Body of pancreas (tissue), 4 donors: Measurements from ENCODE around the gene ACER3. TPM values are rescaled to one million over a fixed set of nuclear protein-coding genes. Genes with fewer than 3 reads are reported as not detected.

ENCODE experiments used
- ATAC-seq: fragments of 150-250 bp; one replicate; pipeline ENCODE4 v1.9.1; 2016
- DNase-seq, 4 donors: peaks; one replicate each; pipeline ENCODE4 v3.0.0-alpha.2; 2019
- H3K27ac ChIP-seq, 4 donors: fragments of 200-600 bp; sonication (generic); 1 replicate in 3 of 4; 2 replicates in 1 of 4; pipeline versions ENCODE4 v1.5.1 to v1.6.1; 2016 to 2019; ENCODE audit warnings: mild to moderate bottlenecking in 1 of 4, mixed read lengths in 1 of 4, moderate library complexity in 1 of 4
- H3K27me3 ChIP-seq, 2 donors: fragments of 200-600 bp; sonication (generic); one replicate each; pipeline ENCODE4 v1.6.0; 2016; ENCODE audit warnings: mild to moderate bottlenecking in 1 of 2
- H3K36me3 ChIP-seq, 2 donors: fragments of 200-600 bp; sonication (generic); replicated peaks in 1 of 2; 2 replicates each; pipeline ENCODE4 v1.5.1; 2016; ENCODE audit warnings: low read depth in 2 of 2; ENCODE audit not compliant: insufficient read depth in 1 of 2
- H3K4me1 ChIP-seq: fragments of 200-600 bp; sonication (generic); one replicate; pipeline ENCODE4 v1.6.0; 2016
- H3K4me3 ChIP-seq, 2 donors: fragments of 200-600 bp; sonication (generic); 1 replicate in 1 of 2; 2 replicates in 1 of 2; pipeline ENCODE4 v1.5.1; 2016 to 2019
- H3K9me3 ChIP-seq, 3 donors: fragments of 200-600 bp; sonication (generic); 1 replicate in 2 of 3; 2 replicates in 1 of 3; pipeline ENCODE4 v1.5.1; 2016
- CTCF ChIP-seq, 7 experiments: fragments of 450-650 bp in 4 of 7; fragments of 200-600 bp in 3 of 7; sonication (generic) in 3 of 7; IDR thresholded peaks; one replicate each; pipeline ENCODE4 v1.5.1; 2016 to 2019; ENCODE audit warnings: antibody characterized with exemption in 7 of 7
- POLR2A ChIP-seq, 3 donors: fragments of 450-650 bp; IDR thresholded peaks; one replicate each; pipeline ENCODE4 v1.6.1; 2016; ENCODE audit warnings: antibody characterized with exemption in 3 of 3, mild to moderate bottlenecking in 2 of 3
- WGBS, 2 donors: methylation state at CpG; one replicate each; pipeline ENCODE4 v1.1.5; 2017; 5-methylcytosine and 5-hydroxymethylcytosine counted together
- intact Hi-C: fragments of 100-400 bp; cut with DNase I; formaldehyde crosslinking; loops from one replicate; pipeline ENCODE4 v1.15.1; 2023
- total RNA-seq, 2 donors: library from RNA; depleted of rRNA; stranded (reverse); fragments of >200 nt; gene quantifications; one replicate each; pipeline ENCODE4 v1.1.0, GENCODE V29; 2016

Gene ACER3
- total RNA-seq, 2 donors from 2014 or later = 4.6 to 5.2 TPM

GRCh38 chr11:77019976-77020595 lies 159.4 kb downstream of the ACER3 start:
- ATAC-seq (no peak), DNase-seq (no peak)
- Histone ChIP-seq H3K36me3 (no peaks in the 10 kb centered on the region), H3K27ac (no peak overlapping the region), H3K4me3 (no peak overlapping the region), H3K9me3 (no peaks in the 10 kb centered on the region), H3K4me1 (no peaks in the 10 kb centered on the region), H3K27me3 (no peaks in the 10 kb centered on the region)
- intact Hi-C loops = no loop called here
- WGBS, 2 donors = 64 to 80% methylated on average over 2 of the region's 2 CpGs
- no peak for TF ChIP-seq CTCF (IDR thresholded peaks at IDR 0.05)
- no peak for TF ChIP-seq POLR2A (IDR thresholded peaks at IDR 0.05)

DNA sequence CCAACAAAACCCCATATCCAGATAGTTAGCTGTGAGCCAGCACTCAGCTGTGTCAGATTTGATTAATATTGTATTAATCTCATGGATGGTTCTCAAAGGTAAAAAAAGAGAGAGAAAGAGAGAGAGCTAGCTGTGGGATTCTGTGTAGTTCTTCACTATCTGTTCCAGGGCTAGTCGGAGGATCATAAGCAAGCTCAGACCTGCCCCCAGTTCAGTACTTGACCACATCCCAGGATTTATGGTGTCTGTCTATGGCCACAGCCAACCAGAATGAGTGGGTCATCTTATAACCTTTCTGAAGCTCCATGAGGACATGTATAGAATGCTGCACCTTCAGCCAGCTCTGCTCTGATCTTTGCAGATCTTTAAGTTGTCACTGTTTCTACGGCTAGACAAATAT lies 160.0 kb downstream of the ACER3 start:
- intact Hi-C loops = no loop called here
- ATAC-seq = no peak

DNA sequence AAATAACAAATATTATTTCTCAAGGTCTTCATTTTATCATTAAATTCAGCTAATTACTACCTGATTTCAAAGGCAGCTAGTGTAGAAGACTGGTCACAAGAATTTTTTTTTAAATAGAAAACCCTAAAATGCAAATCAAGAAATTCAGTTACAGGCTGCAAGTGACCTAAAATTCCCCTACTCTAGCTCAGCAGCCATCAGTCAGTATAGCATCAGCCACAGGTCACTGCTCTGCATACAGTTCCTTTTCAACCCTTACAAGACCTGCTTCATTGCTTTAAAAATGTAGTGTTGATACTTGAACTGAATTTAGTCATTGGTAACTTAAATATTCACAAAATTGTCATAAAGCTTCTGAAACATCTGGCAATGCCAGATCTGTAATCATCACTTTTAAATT lies 164.0 kb downstream of the ACER3 start:
- DNase-seq (no peak), ATAC-seq (no peak)
- Histone ChIP-seq H3K4me1 (no peaks in the 10 kb centered on the region), H3K27me3 (no peaks in the 10 kb centered on the region), H3K4me3 (no peak overlapping the region), H3K27ac (no peak overlapping the region), H3K9me3 (no peaks in the 10 kb centered on the region), H3K36me3 (no peaks in the 10 kb centered on the region)
- intact Hi-C loops = no loop called here
- no peak for TF ChIP-seq CTCF (IDR thresholded peaks at IDR 0.05)
- TF ChIP-seq POLR2A (IDR thresholded peaks at IDR 0.05) = no peak

More for the DNA sequence above, 160.0 kb downstream of the ACER3 start:
- H3K36me3 ChIP-seq = no peaks in the 10 kb centered on the region
- H3K9me3 ChIP-seq = no peaks in the 10 kb centered on the region
- TF ChIP-seq POLR2A (IDR thresholded peaks at IDR 0.05) (no peak), CTCF (IDR thresholded peaks at IDR 0.05) (no peak)
- no peak overlapping the region for H3K4me3 ChIP-seq
- 91 to 100% methylated on average over 2 of the region's 2 CpGs for WGBS, 2 donors
- no peak for DNase-seq
- no peaks in the 10 kb centered on the region for H3K4me1 ChIP-seq
- H3K27me3 ChIP-seq = no peaks in the 10 kb centered on the region
- H3K27ac ChIP-seq = no peak overlapping the region

- no peak overlapping the region for H3K4me3 ChIP-seq
- peak overlapping the region in 2 of 4 donors; percentile 5 to 35 for H3K27ac ChIP-seq
- no peaks in the 10 kb centered on the region for H3K36me3 ChIP-seq
- DNase-seq (no peak), ATAC-seq (peak; percentile 56)
- no peaks in the 10 kb centered on the region for H3K27me3 ChIP-seq
- no peaks in the 10 kb centered on the region for H3K4me1 ChIP-seq
- no peak for TF ChIP-seq CTCF (IDR thresholded peaks at IDR 0.05)
- no peak for TF ChIP-seq POLR2A (IDR thresholded peaks at IDR 0.05)
- H3K9me3 ChIP-seq = no peaks in the 10 kb centered on the region
- WGBS, 2 donors = 47 to 48% methylated on average over 3 of the region's 3 CpGs
- intact Hi-C loops = no loop called here
These were observed 165.5 kb downstream of the ACER3 start for GRCh38 chr11:77026221-77026620.

- no peaks in the 10 kb centered on the region for H3K27me3 ChIP-seq
- DNase-seq (no peak), ATAC-seq (no peak)
- intact Hi-C loops = no loop called here
- H3K36me3 ChIP-seq = no peaks in the 10 kb centered on the region
- H3K9me3 ChIP-seq = no peaks in the 10 kb centered on the region
- H3K4me1 ChIP-seq = no peaks in the 10 kb centered on the region
- H3K27ac ChIP-seq = peak overlapping the region in 1 of 4 donors; percentile 35
- WGBS, 2 donors = 88% methylated on average over 2 of the region's 2 CpGs
- H3K4me3 ChIP-seq = no peak overlapping the region
- no peak for TF ChIP-seq CTCF (IDR thresholded peaks at IDR 0.05)
- no peak for TF ChIP-seq POLR2A (IDR thresholded peaks at IDR 0.05)
These were observed 166.0 kb downstream of the ACER3 start for GRCh38 chr11:77026743-77027142.
